ENCODE measurements around the gene RGS3. TPM values are rescaled to one million over a fixed set of nuclear protein-coding genes. Genes with fewer than 3 reads are reported as not detected.
"Not testable (repeated sequence)": the region's sequence is repeated elsewhere in the genome, so short reads cannot be mapped to it uniquely, and the experiment has no call there.

Gene RGS3
- total RNA-seq, 1 donor from 2014 or later, result 278 TPM

- no peak for DNase-seq (ENCODE audit: low read depth, low spot score)
Observed at GRCh38 chr9:113543982-113544303, 80.4 kb downstream of the RGS3 start.

GRCh38 chr9:113545068-113545467, 81.5 kb downstream of the RGS3 start:
- DNase-seq (ENCODE audit: low read depth, low spot score), result no peak

GRCh38 chr9:113546566-113546965, 83.0 kb downstream of the RGS3 start:
- DNase-seq (ENCODE audit: low read depth, low spot score), result no peak

GRCh38 chr9:113547501-113547900, 84.0 kb downstream of the RGS3 start:
- DNase-seq (ENCODE audit: low read depth, low spot score), result no peak

- DNase-seq (ENCODE audit: low read depth, low spot score), result no peak
Observed at GRCh38 chr9:113548221-113549041, 84.9 kb downstream of the RGS3 start.

- DNase-seq (ENCODE audit: low read depth, low spot score), result not testable (repeated sequence)
Observed at GRCh38 chr9:113549892-113550291, 86.4 kb downstream of the RGS3 start.

GRCh38 chr9:113556877-113557593, 93.5 kb downstream of the RGS3 start:
- DNase-seq (ENCODE audit: low read depth, low spot score), result no peak

DNA sequence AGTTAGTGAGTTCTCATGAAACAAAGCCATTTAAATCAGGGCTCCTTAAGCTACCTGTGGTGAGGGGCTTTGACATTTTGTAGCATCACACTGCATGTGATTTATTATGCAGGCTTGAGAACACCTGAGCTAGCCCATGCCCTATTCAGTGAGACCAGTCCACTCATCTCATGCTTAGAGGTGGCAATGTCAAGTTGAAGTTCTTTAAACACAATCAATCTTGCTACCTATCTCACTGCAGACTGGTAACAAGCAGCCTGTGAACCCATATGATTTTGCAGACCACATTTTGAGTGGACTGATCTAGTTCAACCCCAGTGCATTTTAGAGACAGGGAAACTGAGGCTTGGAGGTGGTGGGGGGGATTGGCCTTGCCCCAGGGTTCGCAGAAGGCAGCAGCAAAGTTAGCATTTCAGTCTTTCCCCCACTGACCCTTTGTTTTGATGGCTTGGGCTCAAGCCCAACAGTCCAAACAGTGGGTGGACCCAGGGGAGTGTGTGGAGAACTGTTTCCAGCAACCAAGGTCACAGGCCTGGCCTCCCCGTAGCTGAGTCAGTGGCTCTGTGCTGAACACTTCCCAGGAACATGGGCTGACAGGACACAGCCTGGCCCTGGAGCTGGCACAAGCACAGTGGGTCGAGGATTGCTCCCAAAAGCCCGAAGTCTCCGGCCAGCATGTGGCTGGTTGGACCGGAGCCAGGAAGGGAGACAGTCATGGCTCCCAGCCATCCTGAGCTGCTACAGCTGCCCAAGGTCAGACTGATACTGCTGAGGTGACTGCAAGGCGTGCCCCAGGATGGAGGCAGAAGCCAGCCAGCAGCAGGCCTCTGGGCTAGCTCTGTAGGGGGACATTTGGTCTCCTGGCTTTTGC, 95.3 kb downstream of the RGS3 start:
- peak; percentile 62 for DNase-seq (ENCODE audit: low read depth, low spot score)

- DNase-seq (ENCODE audit: low read depth, low spot score), result no peak
Observed at GRCh38 chr9:113559834-113560800, 96.6 kb downstream of the RGS3 start.

DNA sequence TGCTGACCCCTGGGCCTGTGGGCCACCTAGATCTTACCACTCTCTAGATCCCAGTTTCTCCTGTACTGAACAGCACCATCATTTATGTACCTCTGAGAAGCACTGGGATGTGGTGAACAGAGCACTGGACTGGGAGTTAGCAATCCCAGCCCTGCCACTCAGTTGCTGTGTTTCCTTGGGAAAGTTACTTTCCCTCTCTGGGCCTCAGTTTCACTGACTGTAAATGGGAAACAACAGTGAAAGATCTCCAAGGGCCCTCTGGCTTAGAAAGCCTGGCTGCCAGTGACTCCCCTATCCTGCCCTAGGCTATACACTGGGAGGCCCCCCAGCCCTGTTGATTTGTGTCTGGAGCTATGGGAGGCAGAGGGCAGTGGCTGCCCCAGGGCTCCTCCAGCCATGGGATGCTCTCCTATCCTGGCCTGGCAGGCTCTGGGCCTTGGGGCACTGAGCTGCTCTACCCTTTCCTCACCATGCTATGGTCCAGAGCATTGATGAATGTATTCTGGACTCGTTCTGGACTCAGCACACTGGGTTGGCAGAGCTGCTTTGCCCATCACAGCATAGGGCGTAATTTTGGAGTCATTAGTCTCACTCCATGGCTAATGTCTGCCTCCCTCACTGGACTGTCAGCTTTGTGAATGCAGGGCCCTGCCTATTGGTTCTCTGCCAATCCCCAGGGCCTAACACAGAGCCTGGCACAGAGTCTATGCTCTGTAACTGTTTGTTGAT, 99.3 kb downstream of the RGS3 start:
- DNase-seq (ENCODE audit: low read depth, low spot score), result no peak

DNA sequence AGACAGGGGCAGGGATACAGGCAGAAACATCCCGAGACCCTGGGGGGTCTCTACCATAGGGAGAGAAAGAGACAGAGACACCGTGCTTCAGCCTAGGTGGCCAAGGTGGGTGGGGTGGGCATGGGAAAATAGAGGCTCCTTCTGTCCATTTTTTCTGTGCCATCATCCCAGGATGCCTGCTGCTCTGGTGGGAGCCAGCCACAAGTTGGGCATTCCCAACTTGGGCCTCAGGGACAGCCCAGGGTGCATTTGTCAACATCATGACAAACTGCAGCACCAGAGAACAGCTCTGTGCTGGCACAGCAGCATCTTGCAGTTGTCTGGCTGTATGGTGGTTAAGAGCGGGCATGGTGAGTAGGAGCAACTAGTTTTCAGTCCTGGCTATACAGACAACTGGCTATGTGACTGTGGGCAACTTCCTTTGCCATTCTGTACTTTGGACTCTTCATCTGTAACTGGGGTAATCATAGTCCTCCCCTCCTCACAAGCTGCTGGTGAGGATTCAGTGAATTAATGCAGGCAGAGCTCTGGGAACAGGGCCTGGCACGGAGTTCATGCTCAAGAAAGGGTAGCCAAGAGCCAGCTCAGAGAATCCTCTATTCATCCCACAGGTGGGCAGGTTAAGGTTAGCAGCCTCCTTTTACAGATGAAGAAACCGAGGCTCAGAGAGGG, 100.4 kb downstream of the RGS3 start:
- DNase-seq (ENCODE audit: low read depth, low spot score), result no peak

- no peak for DNase-seq (ENCODE audit: low read depth, low spot score)
Observed at GRCh38 chr9:113564498-113565237, 101.1 kb downstream of the RGS3 start.

DNA sequence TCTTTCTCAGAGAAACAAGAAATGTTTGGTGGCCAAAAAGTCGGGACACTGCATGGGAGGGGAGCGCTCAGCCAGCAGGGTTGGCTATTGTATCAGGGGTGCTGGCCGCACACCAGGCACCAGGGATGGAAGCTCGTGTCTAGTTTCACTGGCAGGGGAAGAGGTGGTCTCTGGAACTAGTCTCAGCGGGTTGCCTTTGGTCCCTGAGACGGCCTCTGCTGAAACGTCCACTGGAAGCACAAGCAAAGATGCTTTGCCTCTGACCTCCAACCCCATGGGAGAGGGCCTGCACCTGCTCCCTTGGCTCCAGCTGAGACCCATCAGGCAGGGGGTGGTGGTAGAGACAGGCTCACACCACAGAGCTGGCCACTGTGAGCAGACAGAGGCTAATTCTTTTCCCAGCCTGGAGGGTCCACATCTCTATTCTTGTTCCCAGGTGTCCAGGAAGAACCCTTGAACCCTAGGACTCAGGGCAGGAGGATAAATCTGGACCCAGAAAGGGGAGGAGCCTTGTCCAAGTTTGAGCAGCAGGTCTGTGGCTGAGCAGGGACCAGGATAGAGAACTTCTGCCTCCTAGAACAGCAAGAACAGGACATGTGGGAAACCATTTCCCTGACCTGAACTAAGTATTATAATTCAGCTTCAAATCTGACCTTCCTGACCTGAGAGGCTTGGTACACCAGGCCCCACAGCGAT, 102.6 kb downstream of the RGS3 start:
- no peak for DNase-seq (ENCODE audit: low read depth, low spot score)

- no peak for DNase-seq (ENCODE audit: low read depth, low spot score)
Observed at GRCh38 chr9:113566712-113567071, 103.2 kb downstream of the RGS3 start.

- no peak for DNase-seq (ENCODE audit: low read depth, low spot score)
Observed at GRCh38 chr9:113567361-113568080, 104.0 kb downstream of the RGS3 start.

- DNase-seq (ENCODE audit: low read depth, low spot score), result no peak
Observed at GRCh38 chr9:113568081-113568435, 104.5 kb downstream of the RGS3 start.

DNA sequence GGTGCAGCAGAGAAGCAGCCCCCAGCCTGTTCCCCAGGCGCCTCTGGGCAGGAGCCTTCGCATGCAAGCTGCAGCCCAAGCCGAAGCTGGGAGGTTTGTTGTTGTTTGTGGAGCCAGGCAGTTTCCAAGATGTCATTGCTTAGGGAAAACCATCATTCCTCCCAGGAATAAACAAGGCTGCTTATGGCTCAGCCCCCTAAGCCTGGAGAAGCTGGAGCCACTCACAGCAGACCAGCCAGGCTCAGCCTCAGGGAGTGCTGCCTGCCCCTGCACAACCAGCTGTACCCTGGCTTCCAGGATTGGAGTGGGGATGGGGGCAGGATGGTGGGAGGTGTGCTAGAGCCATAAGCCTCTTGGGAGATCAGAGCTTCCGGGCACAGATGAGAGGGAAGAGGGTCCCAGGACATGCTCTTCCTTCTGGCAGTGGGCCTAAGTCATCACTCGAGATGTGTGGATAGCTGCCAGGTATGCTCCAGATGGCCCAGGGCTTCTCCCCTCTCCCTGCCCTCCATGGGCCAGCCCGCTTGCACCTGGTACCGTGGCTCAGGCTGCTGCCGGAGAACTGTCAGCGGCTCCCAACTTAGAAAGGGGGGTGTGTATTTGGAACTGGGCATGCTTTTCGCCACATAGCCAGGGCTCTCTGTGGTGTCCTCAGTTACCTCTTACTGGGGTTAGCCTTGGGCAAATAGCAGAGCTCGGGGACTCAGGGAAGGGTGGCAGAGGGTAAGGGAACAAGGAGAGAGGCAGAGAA, 105.2 kb downstream of the RGS3 start:
- DNase-seq (ENCODE audit: low read depth, low spot score), result no peak
